ENCODE measurements around the gene DCAF8.

- TF ChIP-seq CTCF (IDR thresholded peaks at IDR 0.05; ENCODE audit: insufficient read depth, low read length): no peak
- no peak for TF ChIP-seq POLR2AphosphoS5 (IDR thresholded peaks at IDR 0.05; ENCODE audit: low read depth)
Observed at GRCh38 chr1:160179336-160179735, 83.0 kb downstream of the DCAF8 start.

Data from HL-60 (cell line).